Amygdala (tissue), 56 donors: ENCODE results near the gene ARFGAP1.

Source experiments
- DNase-seq, 56 donors: peaks; one replicate each; lab custom pipeline; 2025; lab: John Stamatoyannopoulos, UW

Gene ARFGAP1

DNA sequence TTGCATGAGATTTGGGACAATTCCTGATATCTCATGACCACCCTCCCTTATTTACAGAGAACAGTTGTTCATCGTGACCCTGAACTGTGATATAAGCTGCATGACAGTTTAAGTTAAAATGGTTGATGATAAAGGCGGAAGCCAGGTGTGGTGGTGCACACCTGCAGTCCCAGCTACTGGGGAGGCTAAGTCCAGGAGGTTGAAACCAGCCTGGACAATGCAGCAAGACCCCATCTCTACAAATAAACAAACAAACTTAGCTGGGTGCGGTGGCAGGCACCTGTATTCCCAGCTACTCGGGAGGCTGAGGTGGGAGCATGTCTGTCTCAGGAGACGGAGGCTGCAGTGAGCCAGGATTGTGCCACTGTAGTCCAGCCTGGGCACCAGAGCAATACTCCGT lies 44.4 kb downstream of the ARFGAP1 start:
- DNase-seq, result no peak

DNA sequence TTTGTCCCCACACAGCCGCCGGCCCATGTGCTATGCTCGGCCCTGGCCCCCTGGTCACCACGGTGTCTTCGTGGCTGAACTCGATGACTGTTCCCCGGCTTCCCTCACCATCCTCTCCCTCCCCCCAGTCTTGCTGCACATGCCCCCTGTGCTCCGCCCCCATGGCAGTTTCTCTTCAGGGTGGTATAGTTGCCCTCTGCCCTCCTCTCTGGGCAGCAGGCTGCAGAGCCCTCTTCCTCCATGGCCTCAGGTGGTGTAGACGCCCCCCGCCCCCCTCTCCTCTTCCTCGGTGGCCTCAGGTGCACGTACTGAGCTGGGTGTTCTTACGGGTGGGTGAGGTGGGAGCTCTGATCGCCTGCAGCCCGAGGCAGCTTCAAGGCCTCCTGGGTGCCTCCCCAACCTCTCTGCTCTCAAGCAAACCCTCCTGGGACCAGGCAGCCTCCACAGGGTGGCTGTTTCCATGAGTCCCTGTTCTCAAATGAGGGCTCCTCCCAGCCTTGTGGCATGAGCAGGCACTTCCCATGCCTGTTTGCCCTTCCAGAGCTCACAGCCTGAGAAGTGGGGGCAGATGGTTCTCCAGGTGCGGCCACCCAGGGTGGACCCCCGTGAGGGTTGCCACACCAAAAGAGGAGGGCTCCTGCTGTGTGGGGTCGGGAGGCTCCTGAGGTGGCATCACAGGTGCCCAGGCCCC lies 45.1 kb downstream of the ARFGAP1 start:
- DNase-seq, result no peak

DNA sequence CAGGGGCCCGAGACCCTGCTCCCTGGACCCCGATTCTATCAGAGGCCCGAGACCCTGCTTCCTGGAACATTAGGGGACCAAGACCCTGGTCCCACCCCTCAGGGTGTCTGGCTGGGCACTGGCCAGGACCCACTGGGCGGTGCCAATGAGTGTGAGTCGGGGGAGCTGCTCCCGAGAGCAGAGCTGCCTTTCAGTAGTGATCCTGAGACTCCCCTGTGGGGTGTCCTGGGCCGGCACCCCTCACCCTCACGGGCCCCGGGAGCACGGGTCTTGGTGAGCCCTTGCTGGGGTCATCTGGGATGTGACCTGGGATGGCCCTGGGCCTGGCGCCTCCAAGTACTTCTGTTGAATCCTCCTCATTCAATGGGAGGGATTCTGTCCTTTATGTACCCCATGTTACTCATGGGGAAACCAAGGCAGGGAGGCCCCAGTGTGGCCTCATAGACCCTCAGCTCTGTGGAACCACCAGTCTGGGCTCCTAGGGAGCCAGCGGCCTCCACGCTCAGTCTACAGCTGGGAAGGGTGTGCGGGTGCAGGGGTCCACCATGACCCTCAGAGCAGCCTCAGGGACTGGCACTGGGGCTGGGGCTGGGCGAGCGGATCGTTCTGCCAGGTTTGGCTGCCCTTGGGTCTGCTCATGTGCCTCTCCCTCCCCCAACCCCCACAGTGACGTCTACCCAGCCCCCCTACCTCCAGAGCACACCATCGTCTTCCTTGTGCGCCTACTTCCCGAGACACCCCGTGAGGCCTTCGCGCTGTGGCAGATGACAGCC lies 46.0 kb downstream of the ARFGAP1 start:
- no peak for DNase-seq

DNA sequence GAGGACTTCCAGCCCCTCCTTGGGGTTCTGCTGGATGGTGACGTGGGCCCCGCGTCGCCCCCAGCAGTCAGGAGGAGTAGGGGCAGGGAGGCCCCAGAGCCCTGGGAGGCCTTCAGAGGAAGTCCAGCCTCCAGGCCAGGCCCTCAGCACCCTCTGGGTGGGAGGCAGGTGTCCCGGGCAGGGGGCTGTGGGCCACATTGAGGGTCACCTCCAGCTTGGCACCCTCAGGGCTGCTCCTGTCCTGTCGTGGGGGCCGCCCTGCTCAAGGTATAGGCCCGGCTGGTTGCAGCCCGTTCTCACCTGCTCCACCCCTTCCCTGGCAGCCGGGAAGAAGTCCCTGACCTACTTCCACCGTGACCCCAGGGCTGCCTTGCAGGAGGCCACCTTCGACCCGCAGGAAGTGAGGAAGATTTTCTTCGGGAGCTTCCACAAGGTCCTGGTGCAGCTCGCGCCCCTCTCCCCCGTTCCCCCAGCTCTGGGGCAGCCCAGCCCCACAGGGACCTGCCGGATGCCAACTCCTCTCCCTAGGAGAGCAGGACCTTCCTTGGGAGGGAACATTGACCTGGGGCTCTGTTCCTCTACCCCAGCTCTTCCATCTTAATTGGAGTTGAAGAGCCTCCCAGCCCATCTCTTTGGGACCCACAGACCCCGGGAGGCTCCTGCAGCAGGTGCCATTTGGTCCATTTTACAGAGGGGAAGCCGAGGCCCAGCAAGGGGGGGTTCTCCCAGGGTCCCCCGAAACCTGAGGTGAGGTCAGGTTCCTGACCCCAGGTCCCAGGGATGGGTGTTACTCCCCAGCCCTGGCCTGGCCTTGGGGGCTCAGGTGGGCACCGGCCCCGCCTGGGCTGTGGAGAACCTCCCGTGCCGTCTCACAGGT lies 46.8 kb downstream of the ARFGAP1 start:
- no peak for DNase-seq

DNA sequence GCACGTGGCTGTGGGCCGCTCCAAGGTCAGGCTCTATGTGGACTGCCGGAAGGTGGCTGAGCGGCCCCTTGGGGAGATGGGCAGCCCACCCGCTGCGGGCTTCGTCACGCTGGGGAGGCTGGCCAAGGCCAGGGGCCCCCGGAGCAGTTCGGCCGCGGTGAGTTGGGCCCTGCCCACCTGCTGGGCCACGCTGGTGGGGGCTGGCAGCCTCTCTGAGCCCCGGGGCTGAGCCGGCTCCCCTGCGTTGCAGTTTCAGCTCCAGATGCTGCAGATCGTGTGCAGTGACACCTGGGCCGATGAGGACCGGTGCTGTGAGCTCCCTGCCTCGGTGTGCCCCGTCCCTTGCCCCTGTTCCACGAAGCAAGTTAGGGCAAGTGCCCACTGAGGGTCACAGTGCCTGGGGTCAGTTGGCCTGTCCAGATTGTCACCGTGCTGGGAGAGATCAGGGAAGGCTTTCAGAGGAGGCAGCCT lies 47.5 kb downstream of the ARFGAP1 start:
- DNase-seq, result no peak

DNA sequence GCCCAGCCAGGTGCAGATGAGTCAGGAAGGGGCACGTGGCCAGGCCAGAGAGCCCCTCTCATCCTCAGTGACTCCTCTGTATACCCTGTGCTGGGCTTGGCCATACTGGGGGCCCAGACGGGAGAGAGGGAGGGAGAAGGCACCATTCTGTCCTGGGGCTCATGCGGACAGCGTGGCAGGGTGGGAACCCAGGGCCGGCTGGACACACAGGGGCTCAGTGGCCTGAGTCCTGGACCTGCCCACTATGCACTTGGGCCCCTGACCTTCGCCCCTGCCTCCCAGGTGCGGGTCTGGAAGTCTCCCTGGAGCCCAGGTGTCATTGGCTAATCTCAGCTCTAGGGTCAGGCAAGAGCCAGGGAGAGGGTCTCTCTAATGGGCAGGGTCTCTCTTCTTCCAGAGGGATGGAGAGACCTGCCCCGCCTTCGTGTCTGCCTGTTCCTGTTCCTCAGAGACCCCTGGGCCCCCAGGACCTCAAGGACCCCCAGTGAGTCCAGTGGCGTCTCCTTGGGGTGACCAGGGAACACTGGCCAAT lies 48.1 kb downstream of the ARFGAP1 start:
- no peak for DNase-seq

DNA sequence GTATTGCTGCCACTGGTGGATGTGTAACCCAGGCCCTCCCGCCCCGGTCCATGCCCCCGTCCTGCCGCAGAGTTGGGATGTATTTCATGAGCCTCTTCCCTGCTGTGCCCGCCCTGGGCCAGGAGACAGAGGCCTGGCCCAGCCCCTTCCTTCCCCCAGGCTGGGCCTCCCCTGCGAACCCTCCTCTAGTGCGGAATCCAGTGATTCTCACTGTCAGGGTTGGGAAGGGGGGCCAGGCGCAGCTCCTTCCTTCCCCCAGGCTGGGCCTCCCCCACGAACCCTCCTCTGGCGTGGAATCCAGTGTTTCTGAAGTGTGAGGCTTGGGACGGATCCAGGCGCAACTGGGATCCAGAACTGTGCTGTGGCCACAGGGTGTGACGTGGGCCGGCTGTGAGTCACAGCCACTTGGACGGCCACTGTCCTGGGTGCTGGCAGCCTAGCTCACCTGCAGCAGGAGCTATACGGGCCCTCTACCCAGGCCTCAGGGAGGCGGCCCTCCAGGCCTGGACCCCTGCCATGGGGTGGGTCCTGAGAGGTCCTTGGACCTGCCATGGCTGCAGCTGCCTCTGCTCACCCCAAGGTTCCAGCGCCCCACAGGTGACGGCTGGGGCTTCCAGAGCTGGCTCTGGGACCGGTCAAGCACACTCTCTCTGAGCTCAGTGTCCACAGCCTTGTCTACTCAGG lies 48.7 kb downstream of the ARFGAP1 start:
- DNase-seq, result no peak

DNA sequence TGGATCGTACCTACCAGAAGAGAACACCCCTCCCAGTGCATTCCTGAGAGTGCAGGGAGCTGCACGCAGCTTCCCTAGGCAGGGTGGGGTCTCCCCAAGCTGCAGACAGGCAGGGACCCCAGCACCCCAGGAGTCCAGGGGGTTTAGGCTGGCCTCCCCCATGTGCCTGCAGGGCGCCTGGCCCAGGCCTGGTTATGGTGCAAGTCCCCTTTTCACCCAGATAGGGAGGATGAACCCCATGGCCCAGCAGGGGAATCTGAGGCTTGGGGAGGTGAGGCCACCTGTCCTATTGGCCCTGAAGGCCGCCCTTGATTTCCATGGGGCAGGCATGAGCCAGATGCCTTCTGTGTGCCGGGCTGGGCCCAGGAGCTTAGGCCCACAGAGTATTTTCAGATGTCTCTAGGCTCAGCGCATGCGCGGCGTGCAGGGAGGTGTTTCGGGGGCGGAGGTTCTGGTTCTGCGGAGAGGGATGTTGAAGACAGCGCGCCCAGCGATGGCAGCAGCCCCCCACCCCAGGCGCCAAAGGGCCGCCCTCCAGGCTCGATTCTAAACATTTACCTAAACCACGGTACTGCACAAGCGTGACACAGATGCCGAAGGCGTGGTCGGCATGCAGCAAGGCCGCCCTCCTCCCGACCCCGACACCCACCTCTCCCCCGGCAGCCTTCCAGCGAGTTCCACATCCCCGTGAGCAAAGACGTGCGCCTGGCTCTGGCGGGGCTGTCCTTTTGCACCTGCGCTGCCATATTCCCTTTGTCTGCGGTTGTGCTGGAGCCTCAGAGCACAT lies 49.7 kb downstream of the ARFGAP1 start:
- DNase-seq, result peak in 3 of 56 donors; percentile 11 to 19 (median 19)

DNA sequence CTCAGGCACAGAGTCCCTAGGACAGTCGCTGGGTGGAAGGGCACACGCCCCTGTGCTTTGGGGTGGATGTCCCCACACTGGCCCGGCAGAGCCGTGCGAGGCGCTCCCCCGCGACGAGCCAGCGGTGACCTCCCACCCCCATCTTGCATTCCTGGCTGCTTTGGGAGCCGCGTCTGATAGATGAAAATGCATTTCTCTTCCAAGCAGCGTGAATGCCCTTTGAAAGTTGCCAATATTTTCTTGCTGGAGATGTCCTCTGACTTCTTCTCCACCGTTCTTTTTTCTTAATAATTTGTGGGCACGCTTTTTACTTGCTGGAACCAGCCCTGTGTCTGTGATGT lies 50.3 kb downstream of the ARFGAP1 start:
- DNase-seq, result no peak

DNA sequence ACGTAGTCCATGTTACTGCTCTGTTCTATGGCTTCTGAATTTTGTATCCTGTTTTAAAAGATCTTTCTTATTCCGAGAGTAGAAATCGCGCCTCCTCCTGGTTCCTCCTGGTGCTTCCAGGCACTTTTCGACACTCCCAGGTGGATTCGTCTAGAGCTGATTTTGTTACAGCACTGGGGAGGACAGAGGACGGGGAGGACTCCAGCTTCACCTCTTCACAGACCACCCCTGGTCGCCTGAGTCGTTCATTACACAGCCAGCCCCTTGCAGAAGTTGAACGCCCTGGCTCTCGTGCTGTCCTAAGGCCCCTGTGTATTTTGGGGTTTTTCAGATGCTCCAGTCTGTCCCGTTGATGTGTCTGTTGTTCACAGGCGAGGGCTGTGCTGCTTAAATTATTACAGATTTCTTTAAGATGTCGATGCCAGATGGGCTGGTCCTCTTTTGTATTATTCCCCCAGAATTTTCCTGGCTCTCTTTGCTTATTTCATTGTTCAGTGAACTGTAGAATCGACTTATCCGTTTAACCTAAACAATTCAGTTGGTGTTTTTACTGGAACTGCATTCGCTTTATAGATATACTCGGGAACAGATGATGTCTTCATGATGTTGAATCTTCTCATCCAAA lies 50.9 kb downstream of the ARFGAP1 start:
- DNase-seq, result no peak

DNA sequence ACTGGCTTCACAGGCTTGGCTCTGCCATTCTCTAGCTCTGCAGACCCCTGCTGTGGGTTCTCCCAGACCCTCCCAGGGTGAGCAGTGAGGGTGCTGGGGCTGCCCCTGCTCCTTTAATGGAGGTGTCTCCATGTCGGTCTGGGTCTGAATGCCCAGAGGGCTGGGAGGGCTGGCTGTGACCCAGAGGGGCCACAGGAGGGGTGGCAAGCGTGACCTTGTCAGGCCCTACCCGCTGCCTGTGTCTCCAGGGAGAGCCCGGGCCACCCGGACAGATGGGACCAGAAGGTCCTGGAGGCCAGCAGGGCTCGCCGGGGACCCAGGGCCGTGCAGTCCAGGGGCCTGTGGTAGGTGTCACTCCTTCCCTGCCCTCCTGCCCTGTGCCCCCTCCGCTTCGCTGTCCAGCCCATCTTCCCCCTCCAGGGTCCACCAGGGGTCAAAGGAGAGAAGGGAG lies 52.4 kb downstream of the ARFGAP1 start:
- no peak for DNase-seq

DNA sequence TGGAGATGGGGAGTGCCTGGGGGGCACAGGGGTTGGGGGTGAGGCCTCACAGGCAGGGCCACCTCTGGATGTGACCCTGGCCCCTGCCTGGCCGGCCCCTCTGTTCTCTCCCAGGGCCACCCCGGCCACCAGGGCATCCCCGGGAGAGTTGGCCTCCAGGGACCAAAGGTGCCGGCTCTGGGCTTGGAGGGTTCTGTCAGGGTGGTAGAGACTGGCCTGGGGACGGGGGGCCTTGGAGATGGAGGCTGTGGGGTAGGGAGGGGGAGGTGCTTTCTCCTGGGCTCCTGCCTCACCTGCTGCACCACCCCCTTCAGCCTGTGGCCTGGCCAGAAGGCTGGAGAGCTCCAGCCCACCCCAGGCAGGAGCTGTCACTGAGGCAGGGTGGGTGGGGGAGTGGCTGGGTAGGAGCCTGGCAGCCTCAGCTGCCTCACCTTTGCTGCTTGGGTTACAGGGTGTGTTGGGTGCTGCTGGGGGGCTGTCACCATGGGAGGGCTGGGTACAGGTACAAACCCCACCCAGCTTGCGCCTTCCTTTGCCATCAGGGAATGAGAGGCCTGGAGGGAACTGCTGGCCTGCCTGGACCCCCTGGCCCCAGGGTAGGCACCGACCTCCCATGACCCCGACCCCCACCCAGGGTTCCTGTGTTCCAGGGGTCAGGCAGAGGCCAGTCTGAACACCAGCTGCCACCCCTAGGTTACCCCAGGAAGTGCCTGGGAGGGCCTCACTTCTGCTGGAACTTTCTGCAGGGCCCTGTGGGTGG lies 53.1 kb downstream of the ARFGAP1 start:
- no peak for DNase-seq

DNA sequence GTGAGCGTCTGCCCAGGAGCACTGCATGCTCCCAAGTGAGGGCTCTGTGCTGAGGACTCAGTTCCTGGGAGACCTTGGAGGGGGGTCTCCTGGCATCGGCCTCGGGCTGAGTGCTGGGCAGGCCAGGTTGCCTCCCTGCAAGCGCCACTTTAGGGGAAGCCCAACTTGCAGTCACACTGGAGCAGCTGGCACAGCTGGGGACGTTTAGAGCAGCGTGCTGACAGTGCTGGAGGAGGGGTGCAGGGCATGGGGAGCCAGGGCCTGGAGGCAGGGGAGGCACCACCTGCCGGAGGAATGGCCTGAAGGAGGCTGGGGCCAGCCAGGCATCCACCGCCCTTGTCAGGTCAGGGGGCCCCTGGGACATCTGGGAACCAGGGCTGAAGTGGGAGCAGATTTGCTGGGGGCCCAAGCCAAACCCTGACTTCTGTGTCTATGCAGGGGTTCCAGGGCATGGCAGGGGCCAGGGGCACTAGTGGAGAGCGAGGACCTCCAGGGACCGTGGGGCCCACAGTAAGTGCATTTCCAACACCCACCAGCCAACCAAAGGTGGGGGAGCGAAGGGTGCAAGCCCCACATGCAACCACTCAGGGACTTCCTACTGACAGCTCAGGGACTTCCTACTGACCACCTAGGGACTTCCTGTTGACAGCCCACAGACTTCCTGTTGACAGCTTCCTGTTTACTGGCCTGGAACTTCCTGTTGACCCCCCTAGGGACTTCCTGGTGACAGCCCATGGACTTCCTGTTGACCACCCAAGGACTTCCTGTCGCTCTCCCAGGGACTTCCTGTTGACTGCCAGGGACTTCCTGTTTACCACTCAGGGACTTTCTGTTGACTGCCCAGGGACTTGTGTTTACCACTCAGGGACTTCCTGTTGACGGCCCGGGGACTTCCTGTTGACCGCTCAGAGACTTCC lies 54.0 kb downstream of the ARFGAP1 start:
- DNase-seq, result no peak

DNA sequence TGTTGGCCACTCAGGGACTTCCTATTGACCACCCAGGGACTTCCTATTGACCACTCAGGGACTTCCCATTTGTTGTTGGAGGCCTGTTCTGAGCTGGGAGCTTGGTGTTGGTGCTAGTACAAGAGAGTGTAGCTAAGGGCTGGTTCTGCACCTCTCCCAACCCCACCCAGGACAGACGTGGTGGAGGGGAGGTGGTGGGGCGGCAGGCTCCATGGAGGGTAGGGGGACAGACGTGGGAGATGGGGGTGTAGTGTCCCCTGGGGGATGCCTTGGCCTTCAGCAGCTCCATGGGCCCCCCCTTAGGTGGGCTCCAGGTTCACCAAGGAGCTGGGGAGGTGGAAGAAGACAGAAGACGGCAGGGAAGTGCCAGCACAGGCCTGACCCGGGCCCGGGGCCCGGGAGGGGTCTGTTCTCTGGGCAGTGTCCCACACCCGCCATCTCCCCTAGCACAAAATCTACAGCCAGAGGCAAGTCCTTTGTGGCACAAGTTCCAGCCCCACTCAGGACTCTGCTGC lies 54.7 kb downstream of the ARFGAP1 start:
- DNase-seq, result no peak

DNA sequence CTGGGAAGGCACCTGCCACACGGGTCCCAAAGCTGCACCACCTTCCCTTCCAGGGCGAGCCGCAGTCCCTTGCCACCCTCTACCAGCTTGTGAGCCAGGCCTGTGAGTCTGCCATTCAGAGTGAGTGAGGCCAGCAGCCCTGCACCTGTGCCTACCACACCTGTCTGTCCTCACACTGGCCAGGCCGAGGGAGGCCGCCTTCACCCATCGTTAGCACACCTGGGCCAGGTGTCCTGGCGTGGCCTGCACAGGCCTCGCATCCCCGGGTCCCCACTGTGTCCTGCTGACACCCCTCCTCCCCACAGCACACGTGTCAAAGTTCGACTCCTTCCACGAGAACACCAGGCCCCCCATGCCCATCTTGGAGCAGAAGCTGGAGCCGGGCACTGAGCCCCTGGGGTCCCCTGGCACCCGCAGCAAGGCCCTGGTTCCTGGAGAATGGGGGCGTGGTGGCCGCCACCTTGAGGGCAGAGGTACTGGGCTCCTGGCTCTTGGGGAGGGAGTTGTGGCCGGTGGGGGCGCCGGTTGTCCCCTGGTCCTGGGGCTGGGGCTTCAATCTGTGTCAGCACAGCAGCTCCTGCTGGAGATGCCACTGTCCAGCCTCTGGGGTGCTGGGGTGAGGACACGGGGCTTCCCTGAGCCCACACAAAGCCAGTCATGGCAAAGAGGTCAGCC lies 55.5 kb downstream of the ARFGAP1 start:
- DNase-seq, result no peak

DNA sequence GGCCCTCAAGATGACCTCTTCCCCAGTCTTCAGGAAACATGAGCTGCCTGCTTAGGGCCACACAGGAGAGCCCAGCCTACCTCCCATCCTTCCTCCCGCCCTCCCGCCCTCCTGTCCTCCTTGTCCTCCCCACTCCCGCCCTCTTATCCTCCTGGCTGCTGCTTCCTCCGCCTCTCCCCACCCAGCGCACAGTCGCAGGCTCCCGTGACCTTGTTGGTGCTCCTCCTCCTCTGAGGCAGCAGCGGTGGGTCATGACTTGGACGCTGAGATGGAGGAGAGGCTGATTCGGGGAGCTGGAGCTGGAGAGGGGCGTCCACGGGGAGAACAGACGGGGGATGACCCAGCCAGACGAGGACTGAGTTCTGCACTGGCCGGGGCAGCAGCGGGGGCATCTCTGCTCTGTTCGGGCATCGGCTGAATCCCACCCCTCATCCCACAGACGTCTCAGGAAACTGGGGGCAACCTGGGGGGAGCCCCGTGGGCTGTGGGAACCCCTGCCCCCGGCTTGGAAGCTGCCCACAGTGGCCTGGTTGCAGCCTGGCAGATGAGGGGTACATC lies 56.2 kb downstream of the ARFGAP1 start:
- DNase-seq, result no peak
